NAMALWA (cell line): ENCODE measurements around the gene MFAP2.
"Not testable (repeated sequence)": the region's sequence is repeated elsewhere in the genome, so short reads cannot be mapped to it uniquely, and the experiment has no call there.

Experiments used
- DNase-seq: peaks from one replicate; pipeline ENCODE4 v3.0.0-alpha.2; 2015; ENCODE audit warnings: low spot score

MFAP2 gene

DNA sequence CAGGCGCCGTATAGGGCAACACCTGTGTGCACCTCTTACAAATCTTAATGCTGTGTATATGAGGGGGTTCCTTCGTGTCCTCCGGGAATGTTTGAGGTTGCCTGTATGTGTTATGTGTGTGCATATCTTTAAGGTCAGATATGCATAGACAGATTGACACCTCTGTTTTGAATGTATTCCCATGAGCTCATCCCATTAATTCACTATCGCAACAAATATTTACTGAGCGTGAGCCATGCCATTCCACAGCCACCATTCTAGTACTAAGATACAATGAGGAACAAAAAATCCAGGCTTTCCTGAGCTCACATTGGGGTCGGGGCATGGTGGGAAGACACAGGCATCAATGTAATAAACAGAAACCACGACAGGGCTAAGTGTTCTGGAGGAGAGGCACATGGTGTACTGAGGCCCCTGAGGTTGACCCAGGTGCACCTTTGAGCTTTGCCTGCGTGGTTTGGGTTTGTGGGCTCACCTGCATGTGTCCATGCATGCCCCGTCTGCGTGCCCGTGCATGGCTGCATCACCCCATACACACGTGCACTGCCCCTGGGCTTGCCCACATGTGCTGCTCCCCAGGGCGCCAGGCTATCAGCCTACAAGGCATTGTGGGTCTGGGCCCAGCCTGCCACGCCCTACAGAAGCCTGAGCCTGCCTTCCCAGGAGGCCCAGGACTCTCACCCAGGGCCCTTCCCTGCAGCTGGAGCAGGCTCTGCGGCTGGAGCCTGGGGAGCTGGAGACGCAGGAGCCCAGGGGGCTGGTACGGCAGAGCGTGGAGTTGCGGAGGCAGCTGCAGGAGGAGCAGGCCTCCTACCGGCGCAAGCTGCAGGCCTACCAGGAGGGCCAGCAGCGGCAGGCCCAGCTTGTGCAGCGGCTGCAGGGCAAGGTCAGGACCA, 51.0 kb downstream of the MFAP2 start:
- DNase-seq = not testable (repeated sequence)

DNA sequence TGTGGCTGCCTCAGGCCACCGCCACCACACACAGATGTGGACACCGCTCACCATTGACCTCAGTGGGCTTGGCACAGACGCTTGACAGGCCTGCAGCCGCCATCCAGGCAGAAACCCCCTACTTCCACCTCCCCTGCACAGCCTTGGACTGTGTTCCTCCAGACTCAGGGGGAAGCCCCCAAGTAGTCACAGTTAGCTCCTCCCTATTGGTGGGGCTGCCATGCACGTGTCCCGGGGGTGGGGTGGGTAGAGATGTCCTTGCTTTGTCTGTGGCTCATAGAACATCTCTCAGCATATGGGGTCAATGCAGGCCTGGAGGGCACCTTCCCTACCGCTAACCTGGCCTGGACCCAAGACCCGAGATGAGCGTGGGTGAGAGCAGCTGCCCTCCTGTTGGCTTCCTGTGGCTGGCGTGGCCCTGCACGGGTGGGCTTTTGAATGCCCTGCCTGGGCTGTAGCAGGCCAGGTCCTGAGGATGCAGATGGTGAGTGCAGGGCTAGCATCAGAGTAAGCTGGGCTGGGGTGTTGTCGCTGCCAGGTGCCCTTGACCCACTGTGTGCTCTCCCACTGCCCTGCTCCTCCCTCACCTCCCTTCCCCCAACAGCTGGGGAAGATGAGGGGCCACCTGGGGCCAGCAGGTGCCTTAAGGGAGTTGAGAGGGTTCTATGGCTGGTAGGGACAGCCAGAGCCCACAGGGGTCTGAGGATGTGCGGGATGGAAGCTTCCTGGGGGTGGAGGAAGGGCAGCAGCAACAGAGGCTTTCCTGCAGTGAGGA, 52.5 kb downstream of the MFAP2 start:
- no peak for DNase-seq

DNA sequence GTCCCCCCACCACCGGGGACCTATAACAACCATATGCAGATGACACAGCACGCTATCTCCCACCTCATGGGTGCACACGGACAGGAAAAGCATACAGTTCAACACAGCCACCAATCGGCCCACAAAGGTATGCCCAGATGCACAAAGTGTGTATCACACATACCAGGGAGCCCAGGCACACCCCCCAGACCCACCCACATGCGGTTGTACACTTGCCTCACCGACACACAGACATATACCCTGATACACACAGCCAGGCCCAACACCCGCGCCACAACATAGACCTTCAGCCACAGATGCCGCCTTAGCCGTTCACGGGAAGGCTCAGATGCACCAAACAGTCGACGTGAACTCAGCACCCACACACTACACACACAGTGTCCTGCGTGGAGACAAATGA, 53.2 kb downstream of the MFAP2 start:
- DNase-seq = no peak

DNA sequence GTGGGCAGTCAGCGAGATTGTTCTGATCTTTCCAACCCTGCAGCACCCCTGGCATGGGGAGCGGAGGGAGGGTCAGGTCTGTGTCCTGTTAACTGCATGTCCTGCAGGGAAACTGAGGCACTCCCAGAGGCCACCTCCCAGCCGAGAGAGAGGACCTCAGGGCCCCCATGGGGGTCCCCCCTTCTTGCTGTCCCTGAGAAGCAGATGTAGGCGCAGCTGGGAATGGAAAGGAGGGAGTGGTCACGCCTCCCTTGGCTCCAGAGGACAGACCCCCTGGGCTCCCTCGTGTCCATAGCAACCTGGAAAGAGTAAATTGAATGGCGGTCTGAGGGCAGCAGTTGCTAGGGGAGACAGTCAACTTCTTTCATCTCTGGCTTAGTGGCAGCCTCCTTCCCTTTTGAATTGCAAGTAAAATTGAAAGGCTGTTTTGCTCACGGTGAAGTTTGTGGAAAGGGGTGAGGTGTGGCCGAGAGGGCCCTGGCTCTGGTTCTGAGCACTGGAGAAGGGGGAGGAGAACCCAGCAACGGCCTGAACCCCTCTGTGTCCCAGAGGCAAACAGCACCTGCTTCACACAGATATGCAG, 53.8 kb downstream of the MFAP2 start:
- DNase-seq = no peak

DNA sequence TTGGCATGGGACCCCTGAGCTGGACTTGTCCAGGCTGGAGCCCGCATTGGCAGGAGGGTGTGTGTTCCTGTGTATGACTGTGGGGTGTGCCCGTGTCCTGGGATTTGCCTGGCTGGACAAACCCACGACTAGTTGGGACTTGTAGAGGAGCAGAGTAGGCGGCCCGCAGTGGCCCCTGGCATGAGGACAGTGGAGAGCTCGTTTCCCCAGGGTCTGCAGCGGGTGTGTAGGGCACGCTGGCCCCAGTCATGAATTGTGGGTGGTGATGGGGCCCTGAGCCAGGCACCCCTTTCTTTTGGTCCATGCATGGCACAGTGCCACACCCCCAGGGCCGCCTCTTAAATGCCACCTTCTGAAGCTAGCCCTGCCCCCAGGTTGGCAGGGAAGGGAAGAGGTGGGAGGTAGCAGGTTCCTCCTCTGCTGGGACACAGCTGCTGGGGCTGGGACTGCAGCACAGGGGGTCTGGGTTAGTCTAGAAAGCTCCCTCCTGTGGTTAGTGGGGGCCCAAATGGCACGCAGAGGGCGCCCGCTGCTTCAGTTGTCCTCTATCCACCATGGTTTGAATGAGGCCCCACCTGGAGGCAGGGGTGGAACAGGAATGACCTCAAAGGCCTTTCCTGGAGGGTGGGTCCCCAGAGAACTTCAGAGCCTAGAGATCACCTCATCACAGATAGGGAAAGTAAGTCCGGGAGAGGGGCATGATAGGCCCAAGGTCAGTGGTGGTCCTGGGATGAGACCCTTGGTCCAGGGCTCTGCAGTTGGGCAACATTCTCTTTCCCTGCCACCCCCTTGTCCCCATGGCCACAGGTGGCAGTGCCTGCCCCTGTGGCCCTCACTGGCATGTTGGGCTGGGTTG, 54.6 kb downstream of the MFAP2 start:
- DNase-seq = no peak

DNA sequence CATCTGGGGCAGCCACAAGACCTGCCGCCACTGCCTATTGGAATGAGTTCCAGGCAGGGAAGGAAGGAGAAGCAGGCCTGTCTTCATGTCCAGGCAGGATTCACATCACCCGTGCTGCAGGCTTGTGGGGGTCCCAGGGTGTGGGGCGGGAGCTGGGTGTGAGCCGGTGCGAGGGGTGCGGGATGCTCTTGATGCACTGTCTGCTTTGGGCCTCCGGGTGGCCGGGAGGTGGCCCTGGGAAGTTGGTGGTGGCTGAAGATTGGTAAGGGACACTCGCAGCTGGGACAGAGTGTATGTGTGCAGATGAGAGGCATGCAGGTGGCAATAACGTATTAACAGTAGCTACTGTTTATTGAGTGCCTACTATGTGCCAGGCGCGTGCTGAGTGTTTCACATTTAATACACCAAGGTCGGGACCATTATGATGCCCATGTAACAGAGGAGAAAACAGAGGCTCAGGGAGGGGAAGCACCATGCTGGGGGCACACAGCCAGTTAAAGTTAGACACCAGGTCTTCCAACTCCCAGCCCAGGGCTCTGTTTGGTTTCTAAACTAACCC, 55.4 kb downstream of the MFAP2 start:
- DNase-seq = no peak
